Skeletal muscle tissue (tissue), 4 donors: ENCODE results near the gene LRRC34. TPM values are rescaled to one million over a fixed set of nuclear protein-coding genes. Genes with fewer than 3 reads are reported as not detected.

ENCODE experiments used
- H3K27ac ChIP-seq: one replicate; pipeline ENCODE4 v1.7.0; 2013; ENCODE audit warnings: mild to moderate bottlenecking, low read depth, low read length, inconsistent platforms
- H3K27me3 ChIP-seq, 3 donors: one replicate each; pipeline ENCODE4 v1.7.0; 2013; ENCODE audit warnings: low read length in 3 of 3; ENCODE audit not compliant: control insufficient read depth in 3 of 3, insufficient read depth in 3 of 3
- H3K36me3 ChIP-seq, 3 donors: one replicate each; pipeline ENCODE4 v1.7.0; 2013; ENCODE audit warnings: low read length in 3 of 3; ENCODE audit not compliant: control insufficient read depth in 3 of 3, insufficient read depth in 3 of 3
- H3K4me1 ChIP-seq, 3 donors: one replicate each; pipeline ENCODE4 v1.7.0; 2013; ENCODE audit warnings: low read length in 3 of 3, mild to moderate bottlenecking in 3 of 3; ENCODE audit not compliant: control insufficient read depth in 3 of 3, insufficient read depth in 3 of 3
- H3K4me3 ChIP-seq, 3 donors: one replicate each; pipeline ENCODE4 v1.7.0; 2013; ENCODE audit warnings: low read length in 3 of 3
- H3K9ac ChIP-seq, 3 donors: one replicate each; pipeline ENCODE4 v1.7.0; 2013; ENCODE audit warnings: low read length in 3 of 3, mild to moderate bottlenecking in 3 of 3, moderate library complexity in 2 of 3, low read depth in 1 of 3
- H3K9me3 ChIP-seq, 3 donors: one replicate each; pipeline ENCODE4 v1.7.0; 2013; ENCODE audit warnings: low read length in 3 of 3; ENCODE audit not compliant: control insufficient read depth in 3 of 3
- total RNA-seq: library from RNA; depleted of rRNA; stranded (reverse); fragments of >200 nt; gene quantifications from one replicate; pipeline ENCODE4 v1.2.3, GENCODE V29; 2014
- donor health status: Osteomylitis.

Gene LRRC34
- total RNA-seq, 1 donor from 2014 or later, result 3.1 TPM

- Histone ChIP-seq H3K9me3 (no peaks in the 10 kb centered on the region), H3K36me3 (no peaks in the 10 kb centered on the region), H3K9ac (no peak overlapping the region), H3K27ac (no peak overlapping the region), H3K27me3 (no peaks in the 10 kb centered on the region), H3K4me3 (no peak overlapping the region), H3K4me1 (no peaks in the 10 kb centered on the region)
Measured at GRCh38 chr3:169841171-169841570, 28.5 kb upstream of the LRRC34 start.

- no peak overlapping the region for H3K4me3 ChIP-seq
Measured at GRCh38 chr3:169838511-169839030, 25.9 kb upstream of the LRRC34 start.

GRCh38 chr3:169836942-169837275, 24.2 kb upstream of the LRRC34 start:
- Histone ChIP-seq H3K27ac (no peak overlapping the region), H3K36me3 (no peaks in the 10 kb centered on the region), H3K9ac (no peak overlapping the region), H3K9me3 (no peaks in the 10 kb centered on the region), H3K4me1 (no peaks in the 10 kb centered on the region), H3K4me3 (no peak overlapping the region), H3K27me3 (no peaks in the 10 kb centered on the region)

More at GRCh38 chr3:169838511-169839030, 25.9 kb upstream of the LRRC34 start:
- Histone ChIP-seq H3K36me3 (no peaks in the 10 kb centered on the region), H3K27me3 (no peaks in the 10 kb centered on the region), H3K9ac (no peak overlapping the region), H3K4me1 (no peaks in the 10 kb centered on the region), H3K27ac (no peak overlapping the region), H3K9me3 (no peaks in the 10 kb centered on the region)

GRCh38 chr3:169836078-169836941, 23.6 kb upstream of the LRRC34 start:
- Histone ChIP-seq H3K27me3 (no peaks in the 10 kb centered on the region), H3K9ac (no peak overlapping the region), H3K27ac (no peak overlapping the region), H3K36me3 (no peaks in the 10 kb centered on the region), H3K4me1 (no peaks in the 10 kb centered on the region), H3K9me3 (no peaks in the 10 kb centered on the region), H3K4me3 (no peak overlapping the region)

GRCh38 chr3:169835533-169835932, 22.8 kb upstream of the LRRC34 start:
- H3K9me3 ChIP-seq, result no peaks in the 10 kb centered on the region
- H3K9ac ChIP-seq, result no peak overlapping the region

GRCh38 chr3:169827712-169828111, 15.0 kb upstream of the LRRC34 start:
- H3K27me3 ChIP-seq, result peaks cover 0 to 2% (median 0%) of the 10 kb centered on the region in 3 donors
- no peak overlapping the region for H3K27ac ChIP-seq
- no peak overlapping the region for H3K4me3 ChIP-seq
- H3K9ac ChIP-seq, result no peak overlapping the region
- no peaks in the 10 kb centered on the region for H3K4me1 ChIP-seq
- H3K36me3 ChIP-seq, result no peaks in the 10 kb centered on the region
- H3K9me3 ChIP-seq, result no peaks in the 10 kb centered on the region

More at GRCh38 chr3:169835533-169835932, 22.8 kb upstream of the LRRC34 start:
- Histone ChIP-seq H3K4me3 (no peak overlapping the region), H3K27ac (no peak overlapping the region), H3K36me3 (no peaks in the 10 kb centered on the region), H3K27me3 (no peaks in the 10 kb centered on the region), H3K4me1 (no peaks in the 10 kb centered on the region)

- H3K9ac ChIP-seq, result no peak overlapping the region
- no peak overlapping the region for H3K4me3 ChIP-seq
- H3K27ac ChIP-seq, result no peak overlapping the region
- no peaks in the 10 kb centered on the region for H3K9me3 ChIP-seq
- no peaks in the 10 kb centered on the region for H3K4me1 ChIP-seq
- peaks cover 0 to 3% (median 3%) of the 10 kb centered on the region in 3 donors for H3K27me3 ChIP-seq
- no peaks in the 10 kb centered on the region for H3K36me3 ChIP-seq
Measured at GRCh38 chr3:169825316-169825715, 12.6 kb upstream of the LRRC34 start.

GRCh38 chr3:169822983-169823382, 10.3 kb upstream of the LRRC34 start:
- H3K9me3 ChIP-seq, result no peaks in the 10 kb centered on the region
- no peaks in the 10 kb centered on the region for H3K36me3 ChIP-seq
- H3K4me3 ChIP-seq, result no peak overlapping the region
- no peaks in the 10 kb centered on the region for H3K4me1 ChIP-seq
- H3K27ac ChIP-seq, result no peak overlapping the region
- H3K9ac ChIP-seq, result no peak overlapping the region
- peaks cover 0 to 7% (median 5%) of the 10 kb centered on the region in 3 donors for H3K27me3 ChIP-seq

GRCh38 chr3:169822540-169822939, 9.8 kb upstream of the LRRC34 start:
- Histone ChIP-seq H3K36me3 (no peaks in the 10 kb centered on the region), H3K27ac (no peak overlapping the region), H3K4me3 (no peak overlapping the region), H3K4me1 (no peaks in the 10 kb centered on the region), H3K9ac (no peak overlapping the region), H3K27me3 (peaks cover 0 to 11% (median 5%) of the 10 kb centered on the region in 3 donors), H3K9me3 (no peaks in the 10 kb centered on the region)

- H3K36me3 ChIP-seq, result no peaks in the 10 kb centered on the region
- H3K4me1 ChIP-seq, result no peaks in the 10 kb centered on the region
- no peak overlapping the region for H3K27ac ChIP-seq
- no peaks in the 10 kb centered on the region for H3K9me3 ChIP-seq
- no peak overlapping the region for H3K4me3 ChIP-seq
- H3K9ac ChIP-seq, result no peak overlapping the region
- peaks cover 0 to 11% (median 5%) of the 10 kb centered on the region in 3 donors for H3K27me3 ChIP-seq
Measured at GRCh38 chr3:169822091-169822490, 9.4 kb upstream of the LRRC34 start.
